Fibroblast of gingiva (primary cell): ENCODE measurements around the gene LRRC8C.

Experiments
- DNase-seq: peaks from one replicate; pipeline ENCODE4 v3.0.0-alpha.2; 2011; ENCODE audit warnings: low read depth

The LRRC8C gene

DNA sequence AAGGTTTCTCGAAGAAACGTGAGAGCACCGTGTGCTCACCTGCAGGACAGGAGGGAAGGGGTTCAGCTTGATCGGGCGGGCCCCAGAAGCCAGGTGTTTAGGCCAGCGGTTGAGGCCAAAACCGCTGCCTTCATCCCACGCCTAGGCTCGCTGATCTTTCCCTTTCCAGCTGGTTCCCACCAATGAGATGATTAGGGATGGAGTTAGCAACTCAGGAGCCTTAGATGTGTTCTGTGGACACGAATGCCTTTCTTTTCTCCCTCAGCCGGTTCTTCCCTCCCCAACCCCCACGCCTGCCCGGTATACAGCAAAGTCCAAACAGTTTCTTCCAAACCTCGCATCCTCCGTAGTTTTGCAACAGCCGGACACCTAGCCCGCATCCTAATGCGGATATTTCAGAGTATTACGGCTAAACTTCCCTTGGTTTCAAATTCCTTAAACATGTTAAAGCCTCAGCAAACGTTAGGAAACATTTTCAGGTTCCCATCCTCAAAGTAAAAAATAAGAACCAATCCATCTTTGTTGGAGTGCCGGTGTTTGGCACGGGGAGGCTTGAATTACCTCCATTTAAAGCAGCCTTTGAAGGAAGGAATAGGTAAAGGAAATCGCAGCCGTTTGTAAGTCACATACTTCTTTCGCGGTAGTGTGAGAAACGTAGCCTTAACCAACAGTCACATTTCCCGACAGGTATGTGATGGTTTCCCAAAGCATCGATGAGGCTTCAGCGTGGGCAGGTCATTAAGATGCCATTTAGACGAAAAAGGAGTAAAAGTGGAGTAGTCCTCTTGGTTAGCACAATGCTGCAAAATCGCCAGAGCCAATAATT is 1.1 kb downstream of the LRRC8C start:
- DNase-seq = peak; percentile 27

DNA sequence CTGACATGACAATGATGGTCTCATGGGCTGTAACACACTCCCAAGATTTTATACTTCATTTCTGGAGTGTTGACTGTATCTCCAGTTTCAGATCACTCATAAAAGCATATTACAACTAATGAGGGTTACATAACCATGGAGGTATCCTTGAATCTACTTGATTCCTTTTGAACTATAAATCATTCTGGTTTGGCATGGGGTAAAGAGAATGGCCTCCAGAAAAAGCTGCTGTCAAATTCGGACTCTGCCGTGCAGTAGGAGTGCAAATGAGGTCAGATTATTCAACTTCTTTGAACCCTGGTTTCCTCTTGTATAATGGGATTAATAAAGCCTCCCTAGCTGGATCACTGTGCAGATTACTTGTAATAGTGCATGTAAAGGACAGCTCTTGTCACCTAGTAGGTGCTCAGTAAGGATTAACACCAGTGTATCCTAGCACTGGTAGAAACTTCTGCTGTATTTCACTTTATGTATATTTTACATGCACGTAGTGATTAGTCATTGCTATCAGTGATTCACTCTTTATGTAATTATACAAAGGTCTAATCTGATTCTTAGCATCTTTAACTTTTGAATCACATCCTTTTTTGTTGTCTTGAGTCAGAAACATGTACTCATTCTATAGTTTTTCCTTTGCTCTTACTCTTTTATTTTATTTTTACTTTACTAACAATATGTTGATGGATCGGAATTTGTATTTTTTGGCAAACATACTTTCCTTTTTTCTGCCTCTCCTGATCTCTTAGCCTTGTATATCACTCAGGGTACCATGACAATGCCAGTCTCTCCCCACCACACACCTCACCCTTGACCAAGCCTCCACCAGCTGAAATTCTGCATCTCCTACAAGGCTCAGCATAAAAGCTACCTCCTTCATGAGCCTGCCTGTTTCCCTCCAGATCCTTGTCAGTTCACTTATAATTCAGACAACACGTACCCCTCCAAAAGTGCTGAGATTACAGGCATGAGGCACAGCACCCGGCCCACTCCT is 3.2 kb downstream of the LRRC8C start:
- DNase-seq = no peak

DNA sequence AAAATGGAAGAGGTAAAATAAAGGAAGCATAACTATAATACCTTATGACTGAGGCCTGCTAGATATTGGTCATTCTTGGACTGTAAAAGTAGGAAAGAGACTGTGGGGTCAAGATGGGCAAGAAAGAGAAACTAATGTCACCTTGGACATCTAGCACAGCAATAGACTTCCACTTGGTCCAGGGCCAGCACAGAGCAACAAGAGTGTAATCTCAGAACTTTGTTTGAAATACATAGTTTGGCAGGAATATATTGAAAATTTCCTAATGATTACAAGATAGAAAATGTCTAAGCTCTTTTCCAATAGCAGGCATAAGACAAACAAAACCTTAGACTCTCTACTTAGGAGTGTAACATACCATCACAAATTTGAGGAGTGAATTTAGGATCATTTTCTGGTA is 4.6 kb downstream of the LRRC8C start:
- DNase-seq = peak; percentile 66

DNA sequence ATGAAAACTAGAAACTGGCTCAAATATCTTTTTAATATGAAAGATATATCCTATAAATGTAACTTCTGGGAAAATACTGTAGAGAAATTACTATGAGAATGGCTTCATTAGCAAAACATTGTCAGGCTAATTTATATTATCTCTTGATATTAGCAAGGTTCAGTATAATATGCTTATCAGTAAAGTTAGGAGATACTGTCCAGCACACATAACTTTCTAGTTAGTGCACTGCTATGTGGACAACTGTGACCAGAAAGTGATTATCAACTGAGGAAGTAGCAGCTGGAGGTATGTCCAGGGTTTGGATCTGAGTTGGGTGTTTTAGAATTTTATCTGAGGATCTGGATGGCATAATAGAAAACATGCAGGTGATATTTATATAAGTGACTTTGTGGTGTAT is 7.5 kb downstream of the LRRC8C start:
- DNase-seq = no peak

DNA sequence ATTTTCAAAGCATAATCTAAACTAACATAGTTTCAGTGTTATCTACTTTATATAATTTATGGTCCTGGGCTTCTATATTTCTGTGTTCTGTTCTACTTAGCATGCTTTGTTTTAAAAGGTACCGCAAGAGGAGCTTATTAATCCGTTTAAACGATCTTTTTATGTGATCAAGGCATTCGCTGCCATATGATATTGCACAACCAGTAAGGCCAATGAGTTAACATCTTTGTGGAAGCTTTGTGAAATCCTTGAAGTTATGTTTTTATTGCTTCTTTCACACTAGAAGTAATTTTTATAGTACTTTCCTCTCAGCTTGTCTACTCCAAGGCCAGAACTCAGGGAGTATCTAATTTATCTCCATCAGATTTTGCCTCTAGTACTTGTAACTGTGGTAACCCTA is 8.9 kb downstream of the LRRC8C start:
- no peak for DNase-seq

DNA sequence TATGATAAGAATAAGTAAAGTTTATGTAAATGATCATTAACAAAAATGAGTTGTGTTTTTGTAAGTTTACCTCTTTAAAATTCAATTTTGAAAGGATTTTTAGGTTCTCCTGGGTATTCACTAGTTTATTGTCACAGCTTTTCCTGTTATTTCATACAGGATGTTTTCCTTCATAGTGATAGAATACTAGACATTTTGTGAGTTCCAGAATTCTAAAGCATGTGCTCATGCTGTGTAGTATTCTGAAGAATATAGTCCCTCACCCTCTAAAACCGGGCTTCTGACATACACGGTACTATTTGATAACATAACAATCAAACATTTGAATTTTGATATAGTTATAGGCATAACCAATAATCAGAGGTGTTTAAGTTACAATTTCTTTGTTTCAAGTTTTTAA is 10.7 kb downstream of the LRRC8C start:
- no peak for DNase-seq

DNA sequence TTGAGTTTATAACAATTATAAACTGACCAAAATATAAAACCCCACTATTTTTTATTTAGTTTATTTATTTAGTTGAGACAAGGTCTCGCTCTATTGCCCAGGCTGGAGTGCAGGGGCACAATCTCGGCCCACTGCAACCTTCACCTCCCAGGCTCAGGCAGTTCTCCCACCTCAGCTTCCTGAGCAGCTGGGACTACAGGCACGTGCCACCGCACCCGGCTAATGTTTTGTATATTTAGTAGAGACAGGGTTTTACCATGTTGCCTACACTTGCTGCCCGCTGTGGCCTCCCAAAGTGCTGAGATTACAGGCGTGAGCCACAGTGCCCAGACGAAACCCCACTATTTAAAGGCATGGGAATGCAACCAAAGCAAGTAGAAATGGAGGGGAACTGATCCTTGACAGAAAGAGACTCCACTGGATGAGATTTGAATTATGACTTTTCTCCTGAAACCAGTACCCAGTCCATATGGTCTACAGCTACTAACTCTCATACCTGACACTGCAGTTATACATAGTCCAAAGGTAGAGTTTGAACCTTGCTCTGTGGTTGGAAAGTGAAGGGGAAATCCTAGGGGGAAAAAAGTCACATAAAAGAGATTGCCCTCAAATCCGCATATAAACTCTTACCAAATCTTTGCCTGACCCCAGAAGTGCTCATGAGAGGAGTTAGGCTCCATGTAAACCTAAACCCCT is 11.3 kb downstream of the LRRC8C start:
- DNase-seq = no peak

DNA sequence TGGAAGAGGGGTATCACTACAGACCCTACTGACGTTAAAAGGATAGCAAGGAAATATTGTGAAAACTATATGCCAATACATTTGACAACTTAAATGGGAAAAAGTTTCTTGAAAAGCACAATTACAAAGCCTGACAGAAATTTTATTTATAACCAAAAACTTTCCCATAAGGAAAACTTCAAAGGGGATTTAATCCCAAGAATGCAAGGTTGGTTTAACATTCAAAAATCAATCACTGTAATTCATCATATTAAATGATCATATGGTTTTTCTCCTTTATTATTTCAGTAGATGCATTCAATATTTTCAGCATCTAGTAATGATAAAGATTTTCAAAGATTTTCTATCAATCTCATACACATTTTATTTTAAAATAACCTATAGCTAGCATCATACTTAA is 13.3 kb downstream of the LRRC8C start:
- DNase-seq = no peak

DNA sequence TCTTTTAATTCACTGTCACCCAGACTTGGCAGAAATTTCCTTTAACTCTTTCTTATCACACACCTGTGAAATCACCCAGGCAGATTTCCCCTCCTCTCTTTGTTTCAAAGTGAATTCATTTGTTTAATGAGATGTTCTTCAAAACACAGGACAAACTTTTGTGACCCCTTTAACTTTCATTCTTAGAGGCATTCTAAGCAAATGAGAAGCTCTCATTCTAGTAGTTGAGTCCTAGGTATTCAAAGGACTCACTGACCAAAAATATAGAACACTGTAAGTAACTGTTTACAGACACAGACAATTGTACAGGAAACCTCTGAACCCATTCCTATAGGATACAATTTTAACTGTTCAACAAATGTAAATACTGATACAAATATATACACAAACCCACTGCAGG is 16.9 kb downstream of the LRRC8C start:
- DNase-seq = no peak

DNA sequence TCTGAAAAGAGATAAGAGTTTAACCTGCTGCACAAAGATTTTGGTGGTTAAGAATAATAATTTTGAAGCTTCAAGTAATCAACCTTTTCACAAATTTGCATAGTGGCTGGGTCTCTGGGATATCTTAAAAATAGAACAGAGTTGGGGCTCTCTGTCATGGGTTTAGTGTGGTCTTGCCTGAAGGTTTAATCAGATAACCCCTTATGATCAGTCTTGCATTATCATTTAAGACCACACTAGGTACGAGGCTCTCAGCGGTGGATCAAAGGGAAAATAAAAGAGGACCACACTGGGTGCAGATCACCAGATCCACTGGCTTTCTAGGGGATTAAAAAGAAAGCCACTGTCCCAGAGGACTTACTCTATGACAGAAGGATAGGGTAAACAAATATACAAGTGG is 19.5 kb downstream of the LRRC8C start:
- DNase-seq = no peak

DNA sequence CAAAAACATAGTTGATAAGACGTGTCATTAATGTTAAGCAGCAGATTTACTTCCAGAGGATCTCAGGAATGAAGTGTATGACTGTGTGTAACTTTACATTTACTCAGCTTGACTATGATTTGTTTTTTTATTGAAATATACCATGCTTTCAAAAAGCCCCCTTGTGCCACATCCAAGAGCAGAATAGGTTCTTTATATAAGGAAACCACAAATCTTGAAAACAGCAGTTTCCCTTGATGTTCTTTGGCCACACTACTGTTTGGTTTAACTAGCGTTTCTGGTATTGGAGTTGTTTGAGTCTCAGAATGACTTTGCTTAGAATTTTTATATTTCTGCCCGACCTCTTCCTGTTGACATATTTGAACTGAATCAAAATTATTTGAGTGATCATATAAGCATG is 25.0 kb downstream of the LRRC8C start:
- DNase-seq = no peak

DNA sequence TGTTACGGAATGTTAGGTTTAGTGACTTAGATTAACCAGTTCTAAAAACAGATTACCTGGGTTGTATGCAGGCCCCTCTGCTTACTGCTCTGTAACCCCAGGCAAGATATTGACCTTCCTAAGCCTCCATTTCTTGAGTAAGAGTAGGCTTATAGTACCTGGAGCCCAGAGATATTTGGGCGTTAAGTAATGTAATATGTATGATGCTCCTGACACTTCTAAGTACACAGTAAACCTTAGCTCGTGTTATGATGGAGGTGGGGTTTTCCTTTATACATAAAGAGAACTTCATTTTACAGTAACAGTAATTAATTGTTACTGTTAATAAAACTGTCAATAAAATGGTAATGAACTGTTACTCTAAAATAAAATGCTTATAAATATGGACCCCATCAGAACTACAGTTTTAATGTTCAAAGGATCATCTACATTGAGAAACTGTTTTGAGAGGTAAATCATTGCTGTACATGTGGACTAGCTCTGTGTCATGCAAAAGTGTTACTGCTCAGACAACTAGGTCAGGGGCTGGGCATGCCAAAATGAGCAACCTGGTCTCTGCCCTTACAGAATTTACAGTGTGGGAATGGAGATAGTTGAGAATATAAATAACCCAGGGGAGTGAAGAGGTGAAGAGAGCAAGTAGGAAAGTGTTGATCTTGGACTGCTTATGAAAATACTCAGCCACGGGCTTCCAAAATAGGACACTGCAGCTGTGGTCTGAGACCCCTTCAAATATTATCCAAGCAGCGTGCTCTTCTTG is 26.6 kb downstream of the LRRC8C start:
- no peak for DNase-seq

DNA sequence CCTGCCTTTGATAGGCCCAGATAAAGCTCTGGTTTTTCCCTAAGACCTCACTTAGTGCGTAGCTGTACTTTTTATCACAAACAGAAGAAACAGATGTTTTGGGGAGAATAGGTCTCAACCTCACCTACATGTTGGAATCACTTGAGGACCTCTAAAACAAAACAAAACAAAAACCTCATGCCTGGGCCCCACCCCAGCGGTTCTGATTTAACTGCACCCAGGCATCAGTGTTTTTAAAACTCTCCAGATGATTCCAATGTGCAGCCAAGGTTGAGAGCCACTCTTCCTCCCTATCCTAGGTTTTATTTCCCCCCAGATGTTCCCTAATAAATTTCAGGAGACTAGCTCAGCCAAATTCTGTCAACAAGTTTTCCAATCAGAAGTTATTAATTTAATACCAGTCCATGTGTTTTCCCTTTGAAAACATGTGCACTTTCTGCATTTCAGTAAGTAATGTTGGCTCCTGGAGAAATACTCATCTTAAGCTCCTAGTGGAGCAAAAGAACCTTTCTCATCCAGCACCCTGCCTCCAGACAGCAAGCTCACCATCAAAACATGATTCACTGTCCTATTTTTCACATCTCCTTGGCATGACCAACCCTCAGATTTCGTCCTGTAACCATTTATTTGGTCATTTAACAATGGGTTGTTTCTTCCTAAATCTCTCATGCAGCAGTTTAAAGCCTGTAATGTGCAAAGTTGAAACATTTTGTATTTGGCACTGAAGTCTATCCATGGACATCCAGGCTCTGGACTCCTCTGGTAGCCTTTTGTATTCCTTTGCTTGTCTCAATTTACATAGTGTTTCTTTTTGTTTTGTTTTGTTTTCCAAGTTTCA is 27.5 kb downstream of the LRRC8C start:
- peak; percentile 18 for DNase-seq

DNA sequence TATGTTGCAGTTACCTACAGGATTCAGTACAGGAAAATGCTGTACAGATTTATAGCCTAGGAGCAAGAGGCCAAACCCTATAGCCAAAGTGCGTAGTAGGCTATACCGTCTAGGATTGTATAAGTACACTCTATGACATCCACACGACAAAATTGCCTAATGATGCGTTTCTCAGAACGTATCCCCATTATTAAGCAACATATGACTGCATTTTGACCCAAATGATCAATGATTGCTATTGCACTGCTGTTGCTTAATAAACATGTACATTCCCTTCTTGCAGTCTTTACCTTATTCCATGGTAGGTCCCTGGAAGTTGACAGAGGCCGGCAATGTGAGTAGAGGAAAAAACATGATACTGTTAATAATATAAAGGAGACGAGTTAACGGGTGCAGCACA is 33.0 kb downstream of the LRRC8C start:
- DNase-seq = no peak

DNA sequence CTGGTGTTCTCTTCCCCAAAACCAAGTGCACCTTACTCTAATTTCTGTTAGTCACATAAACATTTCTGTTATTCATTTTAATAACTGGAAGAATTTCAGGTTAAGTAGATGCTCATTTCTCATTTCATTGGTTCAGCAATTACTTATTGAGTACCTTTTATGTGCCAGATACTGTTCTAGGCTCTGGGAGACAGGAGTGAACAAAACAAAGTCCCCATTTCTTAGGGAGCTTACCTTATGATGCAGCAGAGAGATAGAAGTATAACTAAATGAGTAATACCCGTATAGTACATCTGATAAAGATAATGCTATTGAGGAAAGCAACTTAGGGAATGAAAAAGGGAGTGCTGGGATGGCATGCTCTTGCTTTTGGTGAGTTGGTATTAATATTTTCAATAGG is 33.7 kb downstream of the LRRC8C start:
- DNase-seq = no peak

DNA sequence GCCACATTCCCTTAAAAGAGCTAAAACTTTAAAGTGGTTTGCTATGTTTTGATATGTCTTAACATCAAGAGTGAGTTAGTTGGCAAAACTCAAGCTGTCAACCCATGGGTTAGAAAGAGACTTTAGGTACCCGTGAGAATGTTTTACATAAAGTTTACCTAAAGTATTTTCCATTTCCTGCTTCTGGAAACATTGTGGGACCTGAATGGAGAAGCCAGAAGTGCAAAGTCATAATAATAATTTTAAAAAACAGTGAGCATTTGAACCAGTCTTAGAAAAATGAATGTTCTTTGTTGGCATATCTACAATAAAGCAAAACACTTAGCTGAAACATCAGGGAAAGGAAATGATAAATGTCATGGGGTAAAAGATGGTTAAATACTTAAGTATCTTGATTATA is 34.8 kb downstream of the LRRC8C start:
- no peak for DNase-seq

DNA sequence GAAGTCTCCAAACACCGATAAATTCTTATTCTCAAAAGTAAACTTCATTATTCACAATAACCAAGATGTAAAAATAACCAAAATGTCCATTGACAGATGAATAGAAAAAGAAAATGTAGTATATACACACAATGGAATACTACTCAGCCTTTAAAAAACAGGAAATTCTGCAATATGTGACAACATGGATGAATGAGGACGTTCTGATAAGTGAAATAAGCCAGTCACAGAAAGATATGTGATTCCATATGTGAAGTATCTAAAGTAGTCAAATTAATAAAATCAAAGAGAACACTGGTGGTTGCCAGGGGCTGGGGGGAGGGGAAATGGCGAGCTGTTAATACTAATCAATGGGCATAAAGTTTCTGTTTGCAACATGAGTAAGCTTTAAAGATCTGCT is 36.0 kb downstream of the LRRC8C start:
- no peak for DNase-seq

DNA sequence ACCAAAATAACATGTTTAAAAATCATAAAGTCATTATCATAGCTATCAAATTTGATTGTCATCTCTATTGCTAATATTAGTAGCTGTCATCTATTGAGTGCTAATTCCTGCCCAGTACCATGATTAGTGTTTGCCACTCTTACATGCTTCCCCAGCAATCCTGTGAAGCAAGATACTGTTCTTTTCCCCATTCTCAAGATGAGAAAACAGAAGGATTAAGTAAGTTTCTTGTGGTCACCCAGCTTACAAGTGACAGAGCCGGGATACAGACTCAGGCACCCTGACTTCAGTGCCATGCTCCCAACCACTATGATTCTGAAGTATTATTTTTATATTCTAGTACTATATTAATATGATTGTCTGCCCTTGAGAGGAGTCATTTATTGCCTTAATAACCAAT is 36.5 kb downstream of the LRRC8C start:
- no peak for DNase-seq

DNA sequence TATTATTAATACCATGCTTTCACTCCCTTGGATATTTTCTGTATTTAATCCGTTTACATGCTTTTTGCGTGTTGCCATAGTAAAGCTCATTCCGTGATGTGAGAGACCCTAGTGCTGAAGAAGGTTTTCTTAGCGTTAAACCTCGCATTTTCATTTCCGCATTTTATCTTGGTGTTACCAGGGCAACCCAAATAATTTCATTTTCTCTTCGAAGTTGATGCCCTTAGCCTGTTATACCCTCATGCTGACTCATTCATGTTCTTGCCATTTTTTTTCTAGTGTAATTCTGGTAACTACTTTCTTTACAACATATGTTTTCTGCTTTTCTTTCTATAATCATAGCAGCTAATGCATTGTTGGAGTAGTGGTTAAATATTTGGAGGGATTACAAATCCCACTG is 37.2 kb downstream of the LRRC8C start:
- DNase-seq = peak; percentile 46

DNA sequence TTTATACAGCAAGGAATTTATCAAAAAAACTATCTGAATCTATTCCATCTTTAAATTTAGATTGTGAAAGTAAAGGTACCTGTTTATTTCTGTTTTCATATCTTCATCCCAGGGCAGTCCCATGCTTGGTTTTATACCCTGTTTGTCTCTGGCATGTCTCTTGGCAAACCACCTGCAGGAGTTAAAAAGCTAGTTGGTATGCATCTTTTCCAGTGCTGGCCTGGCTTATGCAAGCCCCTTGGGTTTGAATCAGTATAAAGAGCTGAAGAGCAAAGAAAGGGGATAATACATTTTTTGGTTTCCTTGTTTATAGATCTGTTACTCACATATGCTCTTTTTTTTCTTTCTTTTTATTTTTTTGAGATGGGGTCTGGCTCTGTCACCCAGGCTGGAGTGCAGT is 37.8 kb downstream of the LRRC8C start:
- DNase-seq = no peak
